ENCODE data around the gene COPZ1. TPM values are rescaled to one million over a fixed set of nuclear protein-coding genes. Genes with fewer than 3 reads are reported as not detected.

COPZ1 gene
- total RNA-seq, 1 donor from 2014 or later, result 219 TPM

DNA sequence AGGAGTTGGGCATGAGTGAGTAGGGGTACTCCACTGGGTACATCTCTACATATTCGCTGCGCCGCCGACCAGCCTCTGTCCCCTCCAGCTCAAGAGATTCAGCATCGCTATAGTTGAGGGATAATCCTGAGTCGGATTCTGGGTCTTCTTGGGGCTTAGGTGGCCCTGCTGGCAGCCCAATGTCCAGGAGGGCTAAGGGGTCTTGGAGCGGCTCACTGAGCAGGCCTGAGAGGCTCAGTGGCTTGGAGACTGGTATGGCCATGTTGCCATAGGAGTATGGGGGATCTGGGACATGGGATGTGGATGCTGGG is 32.0 kb upstream of the COPZ1 start:
- H3K9ac ChIP-seq, result no peak overlapping the region
- H2AFZ ChIP-seq (replicated peaks), result no peak overlapping the region
- no peak overlapping the region for H3K4me3 ChIP-seq
- Mint-ChIP-seq H3K27ac (peak overlapping the region; percentile 18), H3K9me3 (no peaks in the 10 kb centered on the region), H3K27me3 (ENCODE audit: insufficient read depth, low read depth) (peaks cover 15% of the 10 kb centered on the region), H3K36me3 (peaks cover 3% of the 10 kb centered on the region), H3K4me1 (peaks cover 8% of the 10 kb centered on the region), H3K4me3 (no peak overlapping the region)
- H4K20me1 ChIP-seq (ENCODE audit: low read depth), result peaks cover 20% of the 10 kb centered on the region
- no peaks in the 10 kb centered on the region for H3K36me3 ChIP-seq
- TF ChIP-seq EZH2phosphoT487 (IDR thresholded peaks at IDR 0.05) (no peak), EZH2 (IDR thresholded peaks at IDR 0.05) (no peak)
- TF ChIP-seq, protein P1, sequence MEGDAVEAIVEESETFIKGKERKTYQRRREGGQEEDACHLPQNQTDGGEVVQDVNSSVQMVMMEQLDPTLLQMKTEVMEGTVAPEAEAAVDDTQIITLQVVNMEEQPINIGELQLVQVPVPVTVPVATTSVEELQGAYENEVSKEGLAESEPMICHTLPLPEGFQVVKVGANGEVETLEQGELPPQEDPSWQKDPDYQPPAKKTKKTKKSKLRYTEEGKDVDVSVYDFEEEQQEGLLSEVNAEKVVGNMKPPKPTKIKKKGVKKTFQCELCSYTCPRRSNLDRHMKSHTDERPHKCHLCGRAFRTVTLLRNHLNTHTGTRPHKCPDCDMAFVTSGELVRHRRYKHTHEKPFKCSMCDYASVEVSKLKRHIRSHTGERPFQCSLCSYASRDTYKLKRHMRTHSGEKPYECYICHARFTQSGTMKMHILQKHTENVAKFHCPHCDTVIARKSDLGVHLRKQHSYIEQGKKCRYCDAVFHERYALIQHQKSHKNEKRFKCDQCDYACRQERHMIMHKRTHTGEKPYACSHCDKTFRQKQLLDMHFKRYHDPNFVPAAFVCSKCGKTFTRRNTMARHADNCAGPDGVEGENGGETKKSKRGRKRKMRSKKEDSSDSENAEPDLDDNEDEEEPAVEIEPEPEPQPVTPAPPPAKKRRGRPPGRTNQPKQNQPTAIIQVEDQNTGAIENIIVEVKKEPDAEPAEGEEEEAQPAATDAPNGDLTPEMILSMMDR (IDR thresholded peaks at IDR 0.05), result no peak
- H3K4me2 ChIP-seq, result no peak overlapping the region
- H3K27ac ChIP-seq, result no peak overlapping the region
- H3K79me2 ChIP-seq (ENCODE audit: low read depth), result no peaks in the 10 kb centered on the region
- H3K27me3 ChIP-seq, result no peaks in the 10 kb centered on the region
- H3F3A ChIP-seq (ENCODE audit: low read depth), result peaks cover 31% of the 10 kb centered on the region
- no peaks in the 10 kb centered on the region for H3K4me1 ChIP-seq
- no peak for DNase-seq (ENCODE audit: low spot score)
- H3K9me3 ChIP-seq (ENCODE audit: low read depth), result no peaks in the 10 kb centered on the region

DNA sequence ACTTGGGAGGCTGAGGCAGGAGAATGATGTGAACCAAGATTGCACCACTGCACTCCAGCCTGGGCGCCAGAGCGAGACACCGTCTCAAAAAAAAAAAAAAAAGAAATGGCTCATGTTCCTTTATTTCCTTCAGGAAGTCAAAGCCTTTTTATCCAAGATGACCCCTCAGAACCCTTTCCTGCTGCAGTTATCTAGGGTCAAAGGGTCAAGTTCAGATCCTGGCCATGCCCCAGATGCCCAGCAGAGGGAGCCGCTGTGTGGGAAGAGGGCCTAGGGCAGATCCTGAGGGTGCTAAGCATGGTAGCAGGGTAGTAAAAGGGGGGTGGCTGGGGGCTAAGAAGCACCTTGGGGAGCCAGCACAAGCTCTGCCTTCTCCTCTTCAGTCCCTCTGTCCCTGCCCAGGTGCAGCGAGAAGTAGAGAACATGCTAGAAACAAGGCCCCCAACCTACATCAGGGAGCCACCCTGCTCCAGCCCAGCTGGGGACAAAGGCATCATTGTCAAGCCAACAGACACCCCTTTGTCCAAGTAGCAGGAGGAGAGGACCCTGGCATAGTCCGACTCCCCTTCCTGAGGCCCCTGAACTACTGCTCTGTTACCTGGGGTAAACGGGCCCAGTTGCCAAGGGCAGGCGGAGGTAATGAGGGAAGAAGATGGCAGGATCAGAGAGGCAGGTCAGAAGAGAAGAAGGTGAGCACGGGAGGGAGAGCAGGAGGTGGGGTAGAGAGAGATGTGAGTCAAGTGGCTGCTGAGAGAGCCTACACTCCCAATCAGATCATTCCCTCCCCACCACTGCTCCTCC is 30.6 kb upstream of the COPZ1 start:
- Histone ChIP-seq H3K27me3 (no peaks in the 10 kb centered on the region), H3F3A (ENCODE audit: low read depth) (peaks cover 17% of the 10 kb centered on the region), H3K36me3 (no peaks in the 10 kb centered on the region), H3K79me2 (ENCODE audit: low read depth) (no peaks in the 10 kb centered on the region), H2AFZ (replicated peaks) (no peak overlapping the region), H3K27ac (no peak overlapping the region), H3K4me3 (no peak overlapping the region), H3K4me1 (peaks cover 2% of the 10 kb centered on the region), H3K9me3 (ENCODE audit: low read depth) (no peaks in the 10 kb centered on the region), H3K4me2 (no peak overlapping the region), H4K20me1 (ENCODE audit: low read depth) (peaks cover 5% of the 10 kb centered on the region), H3K9ac (no peak overlapping the region)
- H3K4me1 Mint-ChIP-seq, result peaks cover 9% of the 10 kb centered on the region
- peak; percentile 63 for DNase-seq (ENCODE audit: low spot score)
- H3K27me3 Mint-ChIP-seq (ENCODE audit: insufficient read depth, low read depth), result peaks cover 11% of the 10 kb centered on the region
- H3K36me3 Mint-ChIP-seq, result no peaks in the 10 kb centered on the region
- H3K4me3 Mint-ChIP-seq, result peak overlapping the region; percentile 33
- H3K27ac Mint-ChIP-seq, result no peak overlapping the region
- TF ChIP-seq, protein P1 (IDR thresholded peaks at IDR 0.05), result peak; percentile 77
- TF ChIP-seq EZH2phosphoT487 (IDR thresholded peaks at IDR 0.05), result no peak
- H3K9me3 Mint-ChIP-seq, result no peaks in the 10 kb centered on the region

GRCh38 chr12:54294953-54295566 is 29.9 kb upstream of the COPZ1 start:
- Mint-ChIP-seq H3K36me3 (no peaks in the 10 kb centered on the region), H3K4me1 (peaks cover 16% of the 10 kb centered on the region), H3K27me3 (ENCODE audit: insufficient read depth, low read depth) (peaks cover 13% of the 10 kb centered on the region), H3K4me3 (peak overlapping the region; percentile 4), H3K27ac (no peak overlapping the region), H3K9me3 (no peaks in the 10 kb centered on the region)
- no peak overlapping the region for H3K4me2 ChIP-seq
- H3K4me3 ChIP-seq, result no peak overlapping the region
- H3K27ac ChIP-seq, result no peak overlapping the region
- TF ChIP-seq EZH2 (IDR thresholded peaks at IDR 0.05), result no peak
- TF ChIP-seq, protein P1 (IDR thresholded peaks at IDR 0.05), result no peak
- no peak overlapping the region for H3K9ac ChIP-seq
- no peak for DNase-seq (ENCODE audit: low spot score)
- no peaks in the 10 kb centered on the region for H3K36me3 ChIP-seq
- H2AFZ ChIP-seq (replicated peaks), result no peak overlapping the region
- no peaks in the 10 kb centered on the region for H3K9me3 ChIP-seq (ENCODE audit: low read depth)
- no peaks in the 10 kb centered on the region for H4K20me1 ChIP-seq (ENCODE audit: low read depth)
- H3K27me3 ChIP-seq, result no peaks in the 10 kb centered on the region
- peaks cover 3% of the 10 kb centered on the region for H3K79me2 ChIP-seq (ENCODE audit: low read depth)
- H3K4me1 ChIP-seq, result peaks cover 9% of the 10 kb centered on the region
- peaks cover 16% of the 10 kb centered on the region for H3F3A ChIP-seq (ENCODE audit: low read depth)
